HuH-7.5 (cell line): ENCODE results near the gene MARCHF9.

Experiments
- DNase-seq: peaks from one replicate; pipeline ENCODE4 v3.0.0; 2011; ENCODE audit warnings: low spot score

Gene MARCHF9

DNA sequence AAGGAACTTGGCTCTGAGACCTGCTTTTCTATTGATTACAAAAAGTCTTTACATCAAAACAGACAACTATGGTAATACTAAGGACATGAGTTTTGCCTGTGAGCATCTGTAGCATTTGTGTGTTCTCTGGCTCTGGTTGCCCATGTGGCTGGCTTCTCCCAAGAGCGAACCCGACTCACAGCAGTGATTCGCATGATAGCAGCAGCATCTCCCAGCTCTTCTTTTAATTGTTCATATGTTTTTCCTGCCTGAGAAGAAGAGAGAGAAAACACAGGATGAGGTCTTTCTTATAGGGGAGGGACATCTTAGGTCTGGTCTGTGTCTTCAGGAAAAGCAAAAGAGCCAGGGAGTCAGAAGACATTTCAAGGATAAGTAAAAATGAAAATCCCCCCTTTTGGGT is 46.1 kb downstream of the MARCHF9 start:
- DNase-seq, result no peak

DNA sequence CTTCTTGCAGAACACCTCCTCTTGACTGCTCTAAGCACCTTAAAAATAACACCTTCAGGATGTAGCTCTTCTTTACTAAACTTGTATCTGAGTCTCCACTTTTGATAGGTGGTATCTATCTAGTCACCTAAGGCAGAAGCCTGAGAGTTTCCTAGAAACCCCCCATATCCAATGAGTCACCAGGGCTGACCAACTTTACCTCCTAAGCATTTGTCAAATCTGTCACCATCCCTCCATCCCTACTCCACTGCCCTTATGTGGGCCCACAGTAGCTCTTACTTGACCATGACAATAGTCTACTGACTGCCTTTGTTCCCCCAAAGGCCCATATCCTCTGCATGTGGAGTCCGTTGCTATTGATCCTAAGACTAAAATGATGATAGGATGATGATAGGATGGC is 47.7 kb downstream of the MARCHF9 start:
- no peak for DNase-seq

DNA sequence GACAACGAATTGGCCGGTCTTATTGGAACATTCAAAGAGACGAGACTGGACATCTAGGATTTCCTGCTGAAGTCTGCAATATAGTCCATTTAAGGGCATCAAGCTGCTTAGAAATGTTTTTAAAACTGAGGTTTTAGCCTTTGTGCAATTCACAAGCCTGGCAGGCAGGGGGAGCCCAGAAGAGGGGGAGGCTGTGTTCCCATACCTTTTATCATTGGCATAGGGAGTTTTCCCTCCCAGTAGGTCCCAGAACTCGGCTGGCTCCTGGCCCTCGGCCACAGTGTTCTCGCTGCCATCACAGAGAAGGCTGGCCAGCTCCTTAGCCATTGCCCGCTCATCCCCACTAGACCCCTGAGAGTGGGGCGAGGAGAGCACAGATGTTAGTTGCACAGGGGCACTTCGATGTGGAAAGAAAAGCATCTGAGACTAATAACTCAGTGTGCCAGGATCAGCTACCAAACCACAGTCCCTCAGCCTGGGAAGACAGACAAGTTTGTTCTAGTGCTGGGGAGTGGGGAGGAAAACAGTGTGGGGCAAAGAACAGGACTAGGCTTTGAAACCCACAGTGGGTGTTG is 48.5 kb downstream of the MARCHF9 start:
- DNase-seq, result peak; percentile 56

DNA sequence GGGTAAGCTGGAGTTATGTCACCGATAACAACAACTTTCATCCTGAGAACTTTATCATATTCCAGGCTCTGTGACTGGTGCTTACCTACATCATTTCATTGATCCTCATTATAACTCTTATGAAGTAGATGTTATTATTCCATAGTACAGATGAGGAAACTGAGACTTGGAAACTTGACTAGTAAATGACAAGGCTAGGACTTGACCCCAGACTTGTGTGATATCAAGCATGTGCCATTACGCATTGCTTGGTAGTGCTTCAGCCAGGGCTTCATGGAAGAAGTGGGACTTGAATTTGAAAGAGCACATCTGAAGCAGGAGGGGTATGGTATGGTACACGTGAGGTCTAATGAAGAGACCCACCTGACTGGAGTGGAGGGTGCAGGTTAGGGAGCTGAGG is 51.8 kb downstream of the MARCHF9 start:
- DNase-seq, result no peak

DNA sequence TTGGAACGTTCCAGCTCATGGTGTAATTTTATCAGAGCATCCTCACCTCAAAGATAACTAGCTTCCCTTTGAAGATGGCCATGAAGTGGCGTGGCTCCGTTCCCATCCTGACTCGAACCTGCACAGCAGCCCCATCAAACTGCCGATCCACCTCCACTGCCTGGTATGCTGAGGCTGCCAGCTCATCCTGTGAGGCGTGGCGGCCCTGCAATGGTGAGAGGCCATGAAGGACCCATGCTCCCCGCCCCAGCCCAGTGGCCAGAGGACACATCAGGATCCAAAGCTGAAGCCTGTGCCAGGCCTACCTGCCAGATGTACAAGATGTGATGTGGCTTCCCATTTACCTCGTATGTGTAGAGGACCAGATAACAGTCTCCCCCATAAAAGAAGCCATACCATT is 52.4 kb downstream of the MARCHF9 start:
- DNase-seq, result no peak

DNA sequence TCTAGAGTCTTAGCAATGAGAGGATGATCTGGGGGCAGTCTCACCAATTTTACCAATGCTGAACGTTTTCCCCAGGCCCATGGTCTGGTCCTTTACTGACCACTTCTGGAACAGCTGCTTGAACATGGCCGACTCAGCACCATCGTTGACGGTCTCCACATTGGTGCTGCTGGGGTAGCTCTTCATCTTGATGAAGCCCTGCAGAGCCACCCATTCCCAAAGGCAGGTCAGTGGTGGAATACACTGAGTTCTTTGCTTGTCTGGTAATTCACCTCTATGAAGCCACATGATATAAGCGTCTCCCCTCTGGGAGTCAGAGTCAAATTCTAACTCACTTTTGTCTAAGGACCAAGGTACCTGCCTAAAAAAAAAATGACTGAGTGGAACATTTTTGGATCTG is 53.4 kb downstream of the MARCHF9 start:
- no peak for DNase-seq

DNA sequence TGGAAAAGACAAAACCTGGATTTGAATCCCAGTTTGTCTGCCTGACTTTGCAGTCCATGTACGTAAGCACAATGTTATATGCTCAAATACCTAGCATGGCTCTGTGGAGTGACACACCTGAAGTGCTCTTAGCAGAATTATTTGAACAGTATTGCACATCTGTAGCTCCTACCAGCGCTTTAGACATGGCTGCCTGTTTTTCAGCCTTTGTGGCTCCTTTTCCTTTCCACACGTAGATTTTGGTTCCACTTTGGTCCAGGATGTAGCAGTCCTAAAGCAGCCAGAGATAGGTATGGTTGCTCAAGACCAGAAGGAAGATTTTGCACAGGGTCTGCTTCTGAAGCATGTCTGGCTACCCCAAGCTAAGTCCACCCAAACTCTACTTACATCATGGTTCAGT is 54.5 kb downstream of the MARCHF9 start:
- DNase-seq, result no peak
